Heart right ventricle (tissue), 16 donors: ENCODE measurements around the gene SH3YL1. TPM values are rescaled to one million over a fixed set of nuclear protein-coding genes. Genes with fewer than 3 reads are reported as not detected.

ENCODE experiments used
- ATAC-seq, 8 donors: fragments of 200-7000 bp; cut with Tn5 transposase; one replicate each; pipeline ENCODE4 v1.9.1; 2020; ENCODE audit warnings: mild to moderate bottlenecking in 8 of 8, moderate library complexity in 8 of 8, moderate number of reproducible peaks in 1 of 8
- DNase-seq, 2 donors: peaks; one replicate each; pipeline ENCODE4 v3.0.0-alpha.2; 2020
- H3K27ac ChIP-seq, 10 donors: fragments of 200-600 bp; sonication (generic) in 2 of 10; one replicate each; pipeline versions ENCODE4 v1.5.0 to v1.8.0; 2020 to 2022; ENCODE audit warnings: mild to moderate bottlenecking in 3 of 10
- H3K27me3 ChIP-seq, 7 donors: fragments of 200-600 bp; one replicate each; pipeline ENCODE4 v1.8.0; 2021 to 2022; ENCODE audit warnings: mild to moderate bottlenecking in 2 of 7
- H3K36me3 ChIP-seq, 9 donors: fragments of 200-600 bp; sonication (generic) in 1 of 9; one replicate each; pipeline versions ENCODE4 v1.5.0 to v1.8.0; 2020 to 2022; ENCODE audit warnings: mild to moderate bottlenecking in 2 of 9
- H3K4me1 ChIP-seq, 9 donors: fragments of 200-600 bp; sonication (generic) in 1 of 9; one replicate each; pipeline versions ENCODE4 v1.5.0 to v1.8.0; 2020 to 2022; ENCODE audit warnings: mild to moderate bottlenecking in 4 of 9
- H3K4me3 ChIP-seq, 10 donors: fragments of 200-600 bp; sonication (generic) in 2 of 10; one replicate each; pipeline versions ENCODE4 v1.5.0 to v1.8.0; 2020 to 2022; ENCODE audit warnings: mild to moderate bottlenecking in 7 of 10, moderate library complexity in 2 of 10
- H3K9me3 ChIP-seq, 11 donors: fragments of 200-600 bp in 10 of 11; sonication (generic) in 2 of 11; one replicate each; pipeline versions ENCODE4 v1.5.0 to v1.8.0; 2013 to 2022; ENCODE audit warnings: mild to moderate bottlenecking in 2 of 11, control low read depth in 1 of 11, moderate library complexity in 1 of 11
- WGBS, 2 donors: extraction: QIAGEN DNeasy Blood & Tissue Kit; methylation state at CpG; one replicate each; pipeline ENCODE4 v1.1.7; 2013; ENCODE audit warnings: inconsistent platforms in 1 of 2; 5-methylcytosine and 5-hydroxymethylcytosine counted together
- intact Hi-C, 10 donors: fragments of 100-400 bp; cut with DNase I; formaldehyde crosslinking; loops; one replicate each; pipeline versions ENCODE4 v1.11.1 to v1.14.2; 2022
- polyA plus RNA-seq, 2 donors: library from polyadenylated mRNA; stranded (reverse); fragments of 200-250 nt; gene quantifications; one replicate each; pipeline ENCODE4 v1.2.3, GENCODE V29; 2013
- total RNA-seq, 10 donors: library from RNA; stranded (reverse); fragmentation: NEBNext Ultra II Directional in 3 of 10; extraction: Animal tissue kit (Norgen Biotek cat#: 25700) in 3 of 10; gene quantifications; one replicate each; pipeline versions ENCODE4 v1.2.1 to v1.2.4, GENCODE V29; 2021 to 2023
- TF ChIP-seq, protein P1 (sequence below), 9 donors: fragments of 200-600 bp; sonication (generic) in 2 of 9; IDR thresholded peaks; one replicate each; pipeline versions ENCODE4 v1.5.0 to v1.8.0; 2021 to 2022; ENCODE audit warnings: antibody characterized with exemption in 9 of 9, mild to moderate bottlenecking in 5 of 9, moderate library complexity in 1 of 9
- donor health status: Arrhythmogenic right ventricular cardiomyopathy.
- donor health status: ischemic (EF 13 %, LVEDD 7.1; RV severe dilation, severe dysfunction).
- donor health status: healthy with polysubstance abuse.
- donor health status: DM: no; HTN: yes; CAD: no.
- donor health status: DM: no; HTN: no; CAD: no.
- donor health status: ischemic (EF 25% LVEDD 6.9; RV normal size, moderate dysfunction).
- donor health status: ischemic (EF 25% LVEDD 5.7; RV mildly dilated, moderate dysfunction).
- donor health status: healthy.
- donor health status: DM: yes; HTN: yes; CAD: no.
- donor health status: Ischemic cardiomyopathy.
- donor health status: ischemic (EF 35%, LVEDD 5.7; RV mildly dilated, moderate dysfunction).
- donor health status: nonischemic (EF 11% LVEDD 7.7; RV severe dilation, severe dysfunction).
- donor health status: DM: yes; HTN: yes; CAD: no.
- donor health status: PGD.
- donor health status: ischemic (EF 29% LVEDD 5.4; RV normal size, mild dysfunction).
- donor health status: nonischemic (EF 23%, LVEDD 6.1; RV moderate dilation, normal function).

Gene SH3YL1
- total and polyA plus RNA-seq, 12 donors, result 7.6 to 39.1 (median 9.3) TPM

DNA sequence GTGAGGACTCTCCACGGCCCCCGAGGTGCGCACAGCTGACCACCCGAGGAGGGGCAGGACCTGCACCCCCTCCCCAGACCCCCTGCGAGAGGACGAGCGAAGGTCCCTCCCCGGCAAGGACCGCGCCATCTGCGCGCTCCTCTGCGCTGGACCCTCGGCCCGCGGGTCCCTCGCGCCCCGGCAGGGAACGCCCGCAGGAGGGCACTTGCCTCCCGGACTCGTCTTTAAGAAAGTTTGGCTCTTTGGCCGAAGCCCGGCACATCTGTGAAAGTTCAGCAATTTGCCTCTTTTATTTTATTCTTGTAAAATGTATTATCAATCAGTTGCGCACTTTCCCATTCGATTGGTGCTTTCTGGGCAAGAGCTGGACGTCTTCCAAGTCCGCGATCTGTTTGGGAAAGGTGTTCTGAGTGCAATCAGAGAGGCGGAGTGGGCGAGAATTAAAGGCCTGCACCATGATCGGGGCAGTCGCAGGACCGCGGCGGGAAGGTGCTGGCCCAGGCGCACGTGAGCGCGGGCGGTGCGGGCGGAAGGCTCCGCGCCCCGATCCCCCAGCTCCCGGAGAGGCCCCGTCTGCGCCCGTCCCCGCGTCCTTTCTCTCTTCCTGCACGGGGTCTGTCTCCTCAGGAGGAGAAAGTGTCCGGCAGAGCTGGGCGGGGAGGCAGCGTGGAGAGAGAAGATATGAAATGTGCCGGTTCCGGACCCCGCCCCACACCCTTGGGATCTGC, 25.7 kb upstream of the SH3YL1 start:
- H3K27ac ChIP-seq, result no peak overlapping the region

GRCh38 chr2:288758-289361, 25.0 kb upstream of the SH3YL1 start:
- H3K27ac ChIP-seq, result no peak overlapping the region
- TF ChIP-seq, protein P1, sequence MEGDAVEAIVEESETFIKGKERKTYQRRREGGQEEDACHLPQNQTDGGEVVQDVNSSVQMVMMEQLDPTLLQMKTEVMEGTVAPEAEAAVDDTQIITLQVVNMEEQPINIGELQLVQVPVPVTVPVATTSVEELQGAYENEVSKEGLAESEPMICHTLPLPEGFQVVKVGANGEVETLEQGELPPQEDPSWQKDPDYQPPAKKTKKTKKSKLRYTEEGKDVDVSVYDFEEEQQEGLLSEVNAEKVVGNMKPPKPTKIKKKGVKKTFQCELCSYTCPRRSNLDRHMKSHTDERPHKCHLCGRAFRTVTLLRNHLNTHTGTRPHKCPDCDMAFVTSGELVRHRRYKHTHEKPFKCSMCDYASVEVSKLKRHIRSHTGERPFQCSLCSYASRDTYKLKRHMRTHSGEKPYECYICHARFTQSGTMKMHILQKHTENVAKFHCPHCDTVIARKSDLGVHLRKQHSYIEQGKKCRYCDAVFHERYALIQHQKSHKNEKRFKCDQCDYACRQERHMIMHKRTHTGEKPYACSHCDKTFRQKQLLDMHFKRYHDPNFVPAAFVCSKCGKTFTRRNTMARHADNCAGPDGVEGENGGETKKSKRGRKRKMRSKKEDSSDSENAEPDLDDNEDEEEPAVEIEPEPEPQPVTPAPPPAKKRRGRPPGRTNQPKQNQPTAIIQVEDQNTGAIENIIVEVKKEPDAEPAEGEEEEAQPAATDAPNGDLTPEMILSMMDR (IDR thresholded peaks at IDR 0.05), result no peak
- H3K4me3 ChIP-seq, result peak overlapping the region; percentile 28 to 61 (median 54)
- H3K27me3 ChIP-seq, result peaks cover 0 to 68% (median 45%) of the 10 kb centered on the region in 7 donors
- DNase-seq (no peak), ATAC-seq (no peak)
- no peaks in the 10 kb centered on the region for H3K36me3 ChIP-seq
- intact Hi-C loops, result loop anchor here in 1 of 10 donors (5.0 kb wide), 1 partner anchor 42 kb away; no protein-coding TSS in a partner anchor
- H3K4me1 ChIP-seq, result peaks cover 5 to 52% (median 28%) of the 10 kb centered on the region in 9 donors
- H3K9me3 ChIP-seq, result no peaks in the 10 kb centered on the region
- 3% methylated on average over 28 to 41 of the region's 42 CpGs for WGBS, 2 donors

More for the DNA sequence above, 25.7 kb upstream of the SH3YL1 start:
- 0 to 1% methylated on average over 58 to 60 of the region's 60 CpGs for WGBS, 2 donors
- peak; percentile 12 to 70 (median 43) for ATAC-seq
- DNase-seq, result no peak
- Histone ChIP-seq H3K4me3 (peak overlapping the region; percentile 28 to 59 (median 54)), H3K27me3 (peaks cover 0 to 68% (median 47%) of the 10 kb centered on the region in 7 donors), H3K9me3 (no peaks in the 10 kb centered on the region), H3K36me3 (no peaks in the 10 kb centered on the region), H3K4me1 (peaks cover 5 to 50% (median 28%) of the 10 kb centered on the region in 9 donors)
- TF ChIP-seq, protein P1 (IDR thresholded peaks at IDR 0.05), result no peak
- intact Hi-C loops, result loop anchor here in 6 of 10 donors (1.0 to 10.0 kb wide), 6 partner anchors 42 to 119 kb away; no protein-coding TSS in a partner anchor

- Histone ChIP-seq H3K4me3 (peak within 1 kb of the TSS; percentile 16 to 61 (median 49)), H3K27me3 (peaks cover 0 to 68% (median 45%) of the 10 kb centered on the region in 7 donors), H3K4me1 (peaks cover 5 to 52% (median 28%) of the 10 kb centered on the region in 9 donors), H3K36me3 (peaks cover 0 to 4% (median 0%) of the 10 kb centered on the region in 9 donors), H3K9me3 (no peaks in the 10 kb centered on the region), H3K27ac (no peak within 1 kb of the TSS)
- TF ChIP-seq, protein P1 (IDR thresholded peaks at IDR 0.05), result no peak
- 1% methylated on average over 108 to 126 of the region's 128 CpGs for WGBS, 2 donors
- ATAC-seq, result peak in 1 of 8 donors; percentile 23
- intact Hi-C loops, result loop anchor here in 1 of 10 donors (5.0 kb wide), 1 partner anchor 41 kb away; no protein-coding TSS in a partner anchor
- no peak for DNase-seq
Measured at GRCh38 chr2:287911-288757, 24.3 kb upstream of the SH3YL1 start, which contains the start of gene ALKAL2. ALKAL2 (minus strand) TSS chr2:288091; CDS start chr2:287835, 256 bp downstream.
